SK-N-SH treated with all-trans-retinoic acid at 6 μM for 48 hours (cell line): ENCODE measurements around the gene CLUH.

Source experiments
- ARNTL ChIP-seq: fragments of 450-650 bp; formaldehyde crosslinking; IDR thresholded peaks from 2 replicates; pipeline ENCODE4 v1.5.0; 2020; ENCODE audit warnings: low read depth, mild to moderate bottlenecking, moderate library complexity, borderline replicate concordance
- BACH2 ChIP-seq: fragments of 250-450 bp; sonication (Bioruptor Pico); IDR thresholded peaks from 2 replicates; pipeline ENCODE4 v1.9.0; 2021; ENCODE audit warnings: mild to moderate bottlenecking, borderline replicate concordance
- CSRNP3 ChIP-seq: fragments of 250-450 bp; sonication (Bioruptor Pico); IDR thresholded peaks from 2 replicates; pipeline ENCODE4 v1.5.1; 2021; ENCODE audit warnings: mild to moderate bottlenecking, moderate library complexity
- GLIS3 ChIP-seq: fragments of 250-450 bp; sonication (Bioruptor Pico); IDR thresholded peaks from 2 replicates; pipeline ENCODE4 v1.5.0; 2020; ENCODE audit warnings: mild to moderate bottlenecking, moderate library complexity
- PATZ1 ChIP-seq: fragments of 250-450 bp; sonication (Bioruptor Pico); IDR thresholded peaks from 2 replicates; pipeline ENCODE4 v1.8.0; 2020; ENCODE audit warnings: mild to moderate bottlenecking, moderate library complexity, borderline replicate concordance
- PPARA ChIP-seq: fragments of 250-450 bp; sonication (Bioruptor Pico); IDR thresholded peaks from 2 replicates; pipeline ENCODE4 v1.5.0; 2020; ENCODE audit warnings: mild to moderate bottlenecking, borderline replicate concordance
- RARB ChIP-seq: fragments of 250-450 bp; sonication (Bioruptor Pico); IDR thresholded peaks from 2 replicates; pipeline ENCODE4 v1.8.0; 2021; ENCODE audit warnings: mild to moderate bottlenecking, moderate library complexity
- TOX ChIP-seq: fragments of 250-450 bp; sonication (Bioruptor Pico); IDR thresholded peaks from 2 replicates; pipeline ENCODE4 v1.8.0; 2021; ENCODE audit warnings: mild to moderate bottlenecking, moderate library complexity, borderline replicate concordance
- ZFP3 ChIP-seq: fragments of 250-450 bp; sonication (Bioruptor Pico); IDR thresholded peaks from 2 replicates; pipeline ENCODE4 v1.5.0; 2020; ENCODE audit warnings: mild to moderate bottlenecking, moderate library complexity
- ZFP30 ChIP-seq: fragments of 450-650 bp; formaldehyde crosslinking; IDR thresholded peaks from 2 replicates; pipeline ENCODE4 v1.5.0; 2022; ENCODE audit warnings: mild to moderate bottlenecking, moderate library complexity
- ZNF70 ChIP-seq: fragments of 450-650 bp; formaldehyde crosslinking; IDR thresholded peaks from 2 replicates; pipeline ENCODE4 v1.5.0; 2020; ENCODE audit warnings: mild to moderate bottlenecking, moderate library complexity
- TF ChIP-seq, protein P1 (sequence below): fragments of 250-450 bp; sonication (Bioruptor Pico); IDR thresholded peaks from 2 replicates; pipeline ENCODE4 v1.5.0; 2020; ENCODE audit warnings: mild to moderate bottlenecking, moderate library complexity
- TF ChIP-seq, protein P2 (sequence below): fragments of 250-450 bp; sonication (Bioruptor Pico); IDR thresholded peaks from 2 replicates; pipeline ENCODE4 v1.5.1; 2020; ENCODE audit warnings: low read depth, mild to moderate bottlenecking, moderate library complexity
- TF ChIP-seq, protein P3 (sequence below): fragments of 250-450 bp; sonication (Bioruptor Pico); IDR thresholded peaks from 2 replicates; pipeline ENCODE4 v1.8.0; 2021; ENCODE audit warnings: low read depth, mild to moderate bottlenecking, moderate library complexity, borderline replicate concordance

DNA sequence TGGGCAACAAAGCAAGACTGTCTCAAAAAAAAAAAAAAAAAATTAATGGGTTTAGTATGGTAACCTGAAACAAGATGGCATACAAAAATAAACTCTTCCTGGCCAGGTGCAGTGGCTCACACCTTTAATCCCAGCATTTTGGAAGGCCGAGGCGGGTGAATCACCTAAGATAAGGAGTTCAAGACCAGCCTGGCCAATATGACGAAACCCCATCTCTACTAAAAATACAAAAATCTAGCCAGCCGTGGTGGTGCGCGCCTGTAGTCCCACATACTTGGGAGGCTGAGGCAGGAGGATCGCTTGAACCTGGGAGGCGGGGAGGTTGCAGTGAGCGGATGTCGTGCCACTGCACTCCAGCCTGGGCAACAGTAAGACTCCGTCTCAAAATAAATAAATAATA lies 62.4 kb downstream of the CLUH start:
- TF ChIP-seq CSRNP3 (CRISPR knock-in tag) (no peak), ZFP30 (CRISPR knock-in tag) (no peak), PATZ1 (CRISPR knock-in tag) (no peak), BACH2 (CRISPR knock-in tag) (no peak), ARNTL (CRISPR knock-in tag) (no peak), GLIS3 (CRISPR knock-in tag) (no peak), ZNF70 (CRISPR knock-in tag) (no peak), PPARA (CRISPR knock-in tag) (no peak), TOX (CRISPR knock-in tag) (no peak), ZFP3 (CRISPR knock-in tag) (no peak), RARB (CRISPR knock-in tag) (no peak)
- TF ChIP-seq, protein P1, sequence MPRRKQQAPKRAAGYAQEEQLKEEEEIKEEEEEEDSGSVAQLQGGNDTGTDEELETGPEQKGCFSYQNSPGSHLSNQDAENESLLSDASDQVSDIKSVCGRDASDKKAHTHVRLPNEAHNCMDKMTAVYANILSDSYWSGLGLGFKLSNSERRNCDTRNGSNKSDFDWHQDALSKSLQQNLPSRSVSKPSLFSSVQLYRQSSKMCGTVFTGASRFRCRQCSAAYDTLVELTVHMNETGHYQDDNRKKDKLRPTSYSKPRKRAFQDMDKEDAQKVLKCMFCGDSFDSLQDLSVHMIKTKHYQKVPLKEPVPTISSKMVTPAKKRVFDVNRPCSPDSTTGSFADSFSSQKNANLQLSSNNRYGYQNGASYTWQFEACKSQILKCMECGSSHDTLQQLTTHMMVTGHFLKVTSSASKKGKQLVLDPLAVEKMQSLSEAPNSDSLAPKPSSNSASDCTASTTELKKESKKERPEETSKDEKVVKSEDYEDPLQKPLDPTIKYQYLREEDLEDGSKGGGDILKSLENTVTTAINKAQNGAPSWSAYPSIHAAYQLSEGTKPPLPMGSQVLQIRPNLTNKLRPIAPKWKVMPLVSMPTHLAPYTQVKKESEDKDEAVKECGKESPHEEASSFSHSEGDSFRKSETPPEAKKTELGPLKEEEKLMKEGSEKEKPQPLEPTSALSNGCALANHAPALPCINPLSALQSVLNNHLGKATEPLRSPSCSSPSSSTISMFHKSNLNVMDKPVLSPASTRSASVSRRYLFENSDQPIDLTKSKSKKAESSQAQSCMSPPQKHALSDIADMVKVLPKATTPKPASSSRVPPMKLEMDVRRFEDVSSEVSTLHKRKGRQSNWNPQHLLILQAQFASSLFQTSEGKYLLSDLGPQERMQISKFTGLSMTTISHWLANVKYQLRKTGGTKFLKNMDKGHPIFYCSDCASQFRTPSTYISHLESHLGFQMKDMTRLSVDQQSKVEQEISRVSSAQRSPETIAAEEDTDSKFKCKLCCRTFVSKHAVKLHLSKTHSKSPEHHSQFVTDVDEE = no peak
- TF ChIP-seq, protein P2, sequence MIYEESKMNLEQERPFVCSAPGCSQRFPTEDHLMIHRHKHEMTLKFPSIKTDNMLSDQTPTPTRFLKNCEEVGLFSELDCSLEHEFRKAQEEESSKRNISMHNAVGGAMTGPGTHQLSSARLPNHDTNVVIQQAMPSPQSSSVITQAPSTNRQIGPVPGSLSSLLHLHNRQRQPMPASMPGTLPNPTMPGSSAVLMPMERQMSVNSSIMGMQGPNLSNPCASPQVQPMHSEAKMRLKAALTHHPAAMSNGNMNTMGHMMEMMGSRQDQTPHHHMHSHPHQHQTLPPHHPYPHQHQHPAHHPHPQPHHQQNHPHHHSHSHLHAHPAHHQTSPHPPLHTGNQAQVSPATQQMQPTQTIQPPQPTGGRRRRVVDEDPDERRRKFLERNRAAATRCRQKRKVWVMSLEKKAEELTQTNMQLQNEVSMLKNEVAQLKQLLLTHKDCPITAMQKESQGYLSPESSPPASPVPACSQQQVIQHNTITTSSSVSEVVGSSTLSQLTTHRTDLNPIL = no peak
- TF ChIP-seq, protein P3, sequence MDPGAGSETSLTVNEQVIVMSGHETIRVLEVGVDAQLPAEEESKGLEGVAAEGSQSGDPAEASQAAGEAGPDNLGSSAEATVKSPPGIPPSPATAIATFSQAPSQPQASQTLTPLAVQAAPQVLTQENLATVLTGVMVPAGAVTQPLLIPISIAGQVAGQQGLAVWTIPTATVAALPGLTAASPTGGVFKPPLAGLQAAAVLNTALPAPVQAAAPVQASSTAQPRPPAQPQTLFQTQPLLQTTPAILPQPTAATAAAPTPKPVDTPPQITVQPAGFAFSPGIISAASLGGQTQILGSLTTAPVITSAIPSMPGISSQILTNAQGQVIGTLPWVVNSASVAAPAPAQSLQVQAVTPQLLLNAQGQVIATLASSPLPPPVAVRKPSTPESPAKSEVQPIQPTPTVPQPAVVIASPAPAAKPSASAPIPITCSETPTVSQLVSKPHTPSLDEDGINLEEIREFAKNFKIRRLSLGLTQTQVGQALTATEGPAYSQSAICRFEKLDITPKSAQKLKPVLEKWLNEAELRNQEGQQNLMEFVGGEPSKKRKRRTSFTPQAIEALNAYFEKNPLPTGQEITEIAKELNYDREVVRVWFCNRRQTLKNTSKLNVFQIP (CRISPR knock-in tag) = no peak
